GM23248 (cell line): ENCODE data around the gene TRDMT1.

ENCODE experiments used
- EZH2 ChIP-seq: fragments of 200-600 bp; sonication (generic); IDR thresholded peaks from 2 replicates; pipeline ENCODE4 v1.6.1; 2018; ENCODE audit warnings: antibody characterized with exemption, mild to moderate bottlenecking; ENCODE audit not compliant: insufficient read depth, poor library complexity, severe bottlenecking
- EZH2phosphoT487 ChIP-seq: fragments of 200-600 bp; sonication (generic); IDR thresholded peaks from 2 replicates; pipeline ENCODE4 v1.6.1; 2018; ENCODE audit warnings: antibody characterized with exemption, moderate library complexity, mild to moderate bottlenecking, low read depth; ENCODE audit not compliant: insufficient read depth

- TF ChIP-seq EZH2, result no peak
- no peak for TF ChIP-seq EZH2phosphoT487
Observed at GRCh38 chr10:17181751-17182150, 19.7 kb downstream of the TRDMT1 start.
